HG02884 (cell line): ENCODE data around the gene STX10.

Experiments used
- ATAC-seq: cut with Tn5 transposase; IDR thresholded peaks from one replicate; pipeline ENCODE4 v1.9.1; 2021; ENCODE audit warnings: mild to moderate bottlenecking, moderate library complexity; ENCODE audit not compliant: unreplicated experiment

STX10 gene

GRCh38 chr19:13146763-13147563 lies 3.2 kb downstream of the STX10 start:
- ATAC-seq: no peak

- ATAC-seq: no peak
These were observed 10.4 kb downstream of the STX10 start for GRCh38 chr19:13139633-13140311.

DNA sequence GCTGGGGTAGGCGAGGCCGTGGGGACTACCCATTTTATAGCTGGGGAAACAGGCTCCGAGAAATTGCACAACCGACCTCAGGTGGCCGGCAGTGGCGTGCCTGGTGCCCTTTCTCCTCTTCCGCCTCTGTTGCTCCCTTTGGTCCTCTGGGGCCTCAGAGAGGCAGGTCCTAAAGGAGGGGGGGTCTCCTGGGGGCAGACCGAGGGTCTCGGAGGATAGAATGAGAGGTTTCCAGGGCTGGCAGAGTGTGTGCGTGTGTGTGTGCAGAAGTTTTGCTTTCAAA lies 11.3 kb downstream of the STX10 start:
- ATAC-seq: no peak

GRCh38 chr19:13138171-13138915 lies 11.8 kb downstream of the STX10 start:
- no peak for ATAC-seq

DNA sequence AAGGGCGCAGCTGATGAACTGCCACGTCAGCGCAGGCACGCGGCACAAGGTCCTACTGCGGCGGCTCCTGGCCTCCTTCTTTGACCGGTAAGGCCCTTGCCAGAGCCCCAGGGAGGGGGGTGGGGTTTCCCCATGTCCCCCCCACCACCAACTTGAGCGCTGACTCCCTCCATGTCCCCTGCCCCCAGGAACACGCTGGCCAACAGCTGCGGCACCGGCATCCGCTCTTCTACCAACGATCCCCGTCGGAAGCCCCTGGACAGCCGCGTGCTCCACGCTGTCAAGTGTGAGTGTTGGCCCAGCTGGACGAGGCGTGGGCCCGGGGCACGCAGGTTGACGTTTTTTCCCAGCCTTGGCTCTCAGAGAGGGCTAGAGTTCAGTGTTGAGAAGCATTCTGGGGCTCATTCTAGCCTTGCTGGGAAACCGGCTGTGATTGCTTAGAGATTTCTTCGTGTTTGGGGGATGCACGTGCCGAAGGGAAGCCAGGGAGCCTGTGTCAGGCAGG lies 12.8 kb downstream of the STX10 start:
- no peak for ATAC-seq

- ATAC-seq: no peak
These were observed 14.8 kb downstream of the STX10 start for GRCh38 chr19:13135068-13136062.

DNA sequence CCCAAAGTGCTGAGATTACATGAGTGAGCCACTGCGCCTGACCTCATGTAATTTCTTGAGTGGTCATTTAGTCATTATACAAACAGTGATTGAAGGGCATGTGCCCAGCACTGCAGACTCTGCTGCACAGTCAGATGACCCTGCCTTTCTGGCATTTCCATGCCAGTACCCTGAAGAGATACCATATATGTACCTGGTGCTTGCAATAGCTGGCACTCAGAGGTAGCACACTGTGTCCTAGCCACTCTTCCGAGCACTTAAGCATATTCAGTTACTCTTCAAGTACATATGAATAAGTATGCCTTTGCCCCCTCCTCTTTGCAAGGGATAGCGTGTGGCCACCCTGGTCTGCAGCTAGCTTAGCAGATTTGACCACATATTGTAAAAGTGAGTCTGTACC lies 15.5 kb downstream of the STX10 start:
- no peak for ATAC-seq

DNA sequence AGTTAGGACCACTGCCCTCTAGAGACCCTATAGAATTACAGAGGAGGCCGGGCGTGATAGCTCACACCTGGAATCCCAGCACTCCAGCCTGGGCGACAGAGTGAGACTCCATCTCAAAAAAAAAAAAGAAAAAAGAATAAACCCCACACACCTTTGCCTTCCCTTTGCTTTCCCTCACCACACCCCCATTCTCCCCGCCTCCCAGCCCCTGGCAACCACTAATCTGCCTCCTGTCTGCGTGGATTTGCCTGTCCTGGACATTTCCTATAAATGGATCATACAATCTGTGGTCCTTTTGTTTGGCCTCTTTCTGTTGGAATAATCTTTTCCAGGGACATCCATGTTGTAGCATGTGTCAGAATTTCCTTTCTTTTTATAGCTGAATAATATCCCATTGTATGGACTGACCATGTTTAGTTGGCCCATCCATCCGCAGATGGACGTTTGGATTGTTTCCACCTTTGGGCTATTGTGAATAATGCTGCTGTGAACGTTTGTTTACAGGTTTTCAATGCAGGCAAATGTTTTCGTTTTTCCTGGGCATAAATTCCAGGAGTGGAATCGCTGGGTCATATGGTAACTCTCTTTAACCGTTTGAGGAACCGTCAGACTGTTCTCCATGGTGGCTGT lies 16.8 kb downstream of the STX10 start:
- no peak for ATAC-seq

- no peak for ATAC-seq
These were observed 17.5 kb downstream of the STX10 start for GRCh38 chr19:13132471-13133180.

GRCh38 chr19:13130886-13131490 lies 19.2 kb downstream of the STX10 start:
- no peak for ATAC-seq

GRCh38 chr19:13129384-13129783 lies 20.8 kb downstream of the STX10 start:
- ATAC-seq: no peak

DNA sequence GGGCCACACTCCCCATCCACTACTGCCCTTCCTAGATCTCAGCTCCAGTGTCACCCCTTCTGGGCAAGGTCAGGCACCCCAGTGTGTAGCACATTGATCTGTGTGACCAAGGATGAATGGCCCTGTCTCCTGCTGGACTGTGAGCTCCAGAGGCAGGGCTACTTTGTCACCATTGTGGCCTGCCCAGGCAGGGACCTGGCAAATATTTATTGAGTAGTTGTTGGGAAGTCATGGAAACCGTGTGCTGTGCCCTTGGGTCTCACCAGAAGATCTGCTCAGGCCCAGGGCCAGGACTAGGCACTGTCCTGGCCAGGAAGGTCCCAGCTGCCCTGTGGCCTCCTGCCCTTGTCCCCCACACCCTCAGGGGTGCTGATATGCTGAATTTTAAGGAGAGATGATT lies 21.6 kb downstream of the STX10 start:
- ATAC-seq: no peak

DNA sequence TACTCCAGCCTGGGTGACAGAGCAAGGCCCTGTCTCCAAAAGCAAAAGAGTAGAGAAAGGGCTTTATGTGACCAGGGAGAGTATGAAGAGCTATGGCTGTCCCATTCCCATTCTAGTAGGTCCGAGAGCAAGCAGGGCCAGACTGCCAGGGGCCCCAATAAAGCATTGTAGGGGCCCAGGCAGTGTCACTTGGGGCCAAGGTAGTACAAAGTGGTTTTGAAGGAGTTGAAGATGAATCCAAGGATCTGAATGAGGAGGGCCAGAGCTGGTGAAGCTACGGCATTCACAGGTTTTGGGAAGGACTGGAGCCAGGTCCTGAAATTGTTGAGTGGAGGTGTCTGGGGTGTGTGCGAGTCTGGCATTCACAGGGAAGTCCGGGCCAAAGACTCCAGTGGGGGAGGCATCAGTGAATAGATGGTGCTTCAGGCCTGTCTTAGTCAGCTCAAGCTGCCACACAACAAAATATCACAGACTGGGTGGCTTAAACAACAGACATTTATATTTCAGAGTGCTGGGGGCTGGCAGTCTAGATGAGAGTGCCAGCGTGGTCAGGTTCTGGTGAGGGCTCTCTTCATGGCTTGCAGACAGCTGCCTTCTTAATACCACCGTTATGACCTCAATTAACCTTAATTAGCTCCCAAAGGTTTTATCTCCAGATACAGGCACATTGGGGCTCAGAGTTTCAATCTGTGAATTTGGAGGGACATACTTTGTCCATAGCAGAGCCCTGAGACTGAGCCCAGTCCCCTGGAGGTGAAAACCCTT lies 22.2 kb downstream of the STX10 start:
- ATAC-seq: no peak

- ATAC-seq: no peak
These were observed 23.1 kb downstream of the STX10 start for GRCh38 chr19:13127051-13127450.

DNA sequence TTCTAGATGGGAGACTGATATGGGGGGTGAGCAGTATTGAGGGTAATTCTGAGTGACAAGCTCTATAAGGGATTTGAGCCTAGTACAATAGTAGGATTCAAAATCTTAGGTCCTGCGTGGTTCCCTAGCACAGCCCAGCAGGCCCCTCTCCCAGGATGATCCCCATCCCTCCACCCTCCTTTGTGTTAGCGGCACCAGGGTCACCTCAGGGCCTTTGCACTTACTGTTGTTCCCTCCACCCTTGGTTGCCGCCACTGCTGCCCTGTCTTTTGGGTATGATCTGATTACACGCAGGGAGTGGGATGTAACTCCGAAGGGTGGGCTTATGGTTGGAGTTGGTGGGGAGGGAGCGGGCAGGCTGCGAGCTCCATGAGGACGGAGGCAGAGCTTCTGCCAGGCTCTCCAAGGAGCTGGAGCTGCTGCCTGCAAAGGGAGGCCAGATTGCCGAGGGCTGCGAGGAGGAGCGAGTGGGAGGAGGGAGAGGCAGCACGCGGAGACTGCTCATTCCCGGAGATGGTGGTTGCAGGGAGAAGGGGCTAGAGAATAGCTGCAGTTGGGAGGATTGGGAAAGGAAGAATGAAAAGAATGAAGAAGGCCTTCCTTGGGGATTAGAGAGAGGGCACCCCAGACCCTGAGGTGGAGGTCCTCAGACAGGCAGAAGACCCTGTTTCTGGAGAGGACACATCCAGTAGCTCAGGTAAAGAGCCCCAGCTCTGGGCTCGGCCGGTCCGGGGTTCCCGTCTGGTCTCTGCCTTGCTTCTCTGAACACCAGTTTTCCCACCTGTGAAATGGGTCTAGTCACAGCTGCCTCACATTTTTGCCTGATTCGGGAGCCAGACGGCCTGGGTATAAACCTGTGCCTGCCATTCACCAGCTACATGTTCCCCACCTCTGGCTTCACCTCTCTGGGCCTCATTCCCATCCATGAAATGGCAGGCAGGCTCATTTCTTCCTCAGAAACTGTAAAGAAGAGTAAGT lies 26.9 kb downstream of the STX10 start:
- ATAC-seq: no peak

DNA sequence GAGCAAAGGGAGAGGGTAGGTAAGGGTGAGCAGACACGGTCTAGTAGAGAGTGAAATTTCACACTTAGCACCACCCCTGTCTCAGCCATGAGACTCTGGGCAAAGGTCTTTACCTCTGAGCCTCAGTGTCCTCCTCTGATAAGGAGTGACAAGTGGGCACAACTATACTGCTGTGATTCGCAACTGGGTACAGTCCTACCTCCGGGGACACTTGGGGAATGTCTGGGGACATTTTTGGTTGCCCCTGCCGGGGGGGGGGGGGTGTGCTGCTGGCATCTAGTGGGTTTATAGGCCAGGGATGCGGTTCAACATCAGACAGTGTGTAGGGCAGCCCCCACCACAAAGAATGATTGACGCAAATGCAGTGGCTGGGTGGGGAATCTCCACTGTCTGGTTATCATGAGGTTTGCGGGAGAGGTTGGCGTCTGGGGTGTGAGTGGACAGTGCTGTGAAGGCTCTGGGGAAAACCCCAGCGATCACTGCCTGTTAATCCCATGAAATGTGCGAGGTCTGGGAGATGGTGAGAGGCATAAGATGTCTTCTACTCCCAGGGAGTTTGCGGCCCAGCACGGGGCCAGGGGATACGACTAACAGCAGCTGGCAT lies 27.8 kb downstream of the STX10 start:
- ATAC-seq: no peak
